Left renal pelvis (tissue), 4 donors: ENCODE results near the gene UQCRC2. TPM values are rescaled to one million over a fixed set of nuclear protein-coding genes. Genes with fewer than 3 reads are reported as not detected.
"Not testable (repeated sequence)": the region's sequence is repeated elsewhere in the genome, so short reads cannot be mapped to it uniquely, and the experiment has no call there.

Source experiments
- DNase-seq, 4 donors: peaks; one replicate each; pipeline ENCODE4 v3.0.0-alpha.2; 2013; ENCODE audit warnings: low read depth in 4 of 4, low spot score in 3 of 4
- polyA plus RNA-seq, 4 donors: library from polyadenylated mRNA; unstranded; fragments of 120-200 nt; gene quantifications; one replicate each; pipeline ENCODE4 v1.2.1, GENCODE V29; 2013; ENCODE audit not compliant: insufficient read length in 4 of 4

Gene UQCRC2
- polyA plus RNA-seq, result 100 to 1,000 TPM; 188 to 330 (median 314) TPM

DNA sequence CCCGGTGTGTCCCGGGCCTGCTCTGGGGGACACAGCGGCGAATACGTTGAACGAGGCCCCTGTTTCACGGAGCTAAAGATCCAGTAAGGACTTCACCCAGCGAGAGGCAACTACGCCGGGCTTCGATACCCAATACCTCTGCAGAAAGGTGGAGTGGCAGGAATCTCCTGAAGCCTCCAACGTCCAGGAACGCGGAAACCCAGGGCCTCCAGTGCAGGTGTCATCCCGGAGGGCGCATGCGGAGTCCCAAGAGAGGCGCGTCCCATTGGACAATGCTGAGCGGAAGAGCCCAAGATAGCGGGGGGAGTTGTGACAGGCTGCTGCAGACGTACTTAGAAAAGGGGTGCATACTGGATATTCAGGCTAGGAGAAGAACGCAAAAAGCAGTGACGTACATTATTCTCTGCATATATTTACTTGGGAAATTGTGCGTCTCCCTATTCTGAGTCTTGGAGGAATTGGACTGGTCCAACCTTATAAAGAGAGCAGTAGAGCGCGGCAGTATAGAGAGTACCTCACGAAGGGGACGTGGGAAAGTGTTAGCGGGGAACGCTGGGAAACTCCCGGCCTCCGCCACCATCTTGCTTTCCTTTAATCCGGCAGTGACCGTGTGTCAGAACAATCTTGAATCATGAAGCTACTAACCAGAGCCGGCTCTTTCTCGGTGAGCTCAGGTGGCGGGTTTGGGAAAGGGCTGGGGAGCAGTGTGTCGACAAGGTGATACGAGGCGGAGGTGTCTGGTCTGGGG lies at the start of gene UQCRC2:
Gene UQCRC2 (plus strand): TSS at position 569 of the 748 bp plus-strand sequence. CDS start 63 bp downstream, at position 632.
- peak; percentile 85 to 93 (median 89) for DNase-seq

DNA sequence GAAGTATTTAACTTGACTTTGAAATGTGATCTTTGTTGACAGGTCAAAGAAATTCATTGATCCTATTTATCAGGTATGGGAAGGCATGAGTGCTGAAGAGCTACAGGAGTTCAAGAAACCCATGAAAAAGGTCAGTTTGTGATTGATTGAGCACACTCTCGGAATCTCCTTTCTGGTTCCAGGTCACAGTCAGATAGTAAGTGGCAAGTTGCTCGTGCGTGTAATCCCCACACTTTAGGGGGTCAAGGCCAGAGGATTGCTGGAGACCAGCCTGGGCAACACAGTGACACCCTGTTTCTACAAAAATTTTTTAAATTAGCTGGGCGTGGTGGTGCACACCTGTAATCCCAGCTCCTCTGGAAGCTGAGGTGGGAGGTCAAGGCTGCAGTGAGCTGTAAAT lies 20.5 kb upstream of the UQCRC2 start:
- not testable (repeated sequence) for DNase-seq

DNA sequence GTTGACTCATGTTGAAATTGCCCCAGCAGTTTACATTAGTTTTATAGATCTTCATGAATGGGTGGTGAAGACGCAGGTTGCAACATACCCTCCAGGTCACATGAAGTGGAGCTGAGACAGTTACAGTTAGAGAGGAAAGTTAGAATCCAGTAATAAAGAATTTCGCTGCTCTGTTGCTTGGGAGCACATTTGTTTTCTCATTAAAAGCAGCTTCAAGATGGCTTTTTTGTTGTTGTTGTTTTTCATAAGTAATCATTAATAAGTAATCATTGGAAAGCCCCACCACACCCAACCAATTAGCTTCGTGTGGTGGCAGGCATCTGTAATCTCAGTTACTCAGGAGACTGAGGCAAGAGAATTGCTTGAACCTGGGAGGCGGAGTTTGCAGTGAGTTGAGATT lies 19.8 kb upstream of the UQCRC2 start:
- DNase-seq, result not testable (repeated sequence)

DNA sequence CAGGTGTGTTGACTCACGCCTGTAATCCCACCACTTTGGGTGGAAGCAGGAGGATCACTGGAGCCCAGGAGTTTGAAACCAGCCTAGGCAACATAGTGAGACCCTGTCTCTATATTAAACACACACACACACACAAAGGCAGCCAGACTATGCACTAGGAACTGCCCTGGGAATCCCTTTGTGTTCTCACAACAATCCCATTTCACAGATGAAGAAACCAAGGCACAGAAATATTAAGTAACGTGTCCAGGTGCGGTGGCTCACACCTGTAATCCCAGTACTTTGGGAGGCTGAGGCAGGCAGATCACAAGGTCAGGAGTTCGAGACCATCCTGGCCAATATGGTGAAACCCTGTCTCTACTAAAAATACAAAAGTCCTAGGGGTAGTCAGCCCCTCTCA lies 19.4 kb upstream of the UQCRC2 start:
- not testable (repeated sequence) for DNase-seq

DNA sequence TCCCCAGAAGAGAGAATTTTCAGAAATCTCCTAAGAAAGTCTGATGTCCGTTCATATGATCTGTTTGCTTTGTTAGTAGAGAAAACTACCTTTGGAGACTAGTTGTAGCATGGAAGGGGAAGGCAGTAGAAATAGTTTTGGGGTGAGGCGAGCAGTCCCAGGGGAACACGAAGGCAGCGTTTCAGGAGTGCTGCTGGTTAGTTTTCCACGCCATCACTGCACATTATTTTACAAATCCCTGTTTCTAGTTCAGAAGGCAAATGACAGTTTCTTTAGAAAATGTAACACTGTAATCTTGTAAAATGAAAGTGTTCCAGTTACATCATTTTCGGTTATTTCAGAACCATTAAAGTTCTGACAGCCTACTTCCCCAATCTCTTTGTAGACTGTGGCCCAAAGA lies 16.9 kb upstream of the UQCRC2 start:
- not testable (repeated sequence) for DNase-seq

DNA sequence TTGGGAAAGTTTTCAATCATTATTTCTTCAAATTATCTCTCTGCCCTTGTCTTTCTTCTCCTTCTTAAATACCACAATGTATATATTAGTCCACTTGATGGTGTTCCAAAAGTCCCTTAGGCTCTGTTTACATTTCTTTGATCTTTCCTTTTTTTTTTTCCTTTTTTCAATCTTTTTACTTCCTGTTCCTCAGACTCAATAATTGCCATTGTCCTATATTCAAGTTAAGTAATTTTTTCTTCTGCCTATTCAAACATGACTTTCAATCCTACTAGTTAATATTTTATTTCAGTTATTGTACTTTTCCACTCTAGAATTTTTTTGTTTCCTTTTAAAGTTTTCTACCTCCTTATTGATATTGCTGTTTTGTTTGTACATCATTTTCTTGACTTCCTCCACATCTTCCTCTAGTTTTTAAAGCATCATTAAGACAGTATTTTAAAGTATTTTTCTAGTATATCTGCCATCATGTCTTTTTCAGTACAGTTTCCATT lies 15.8 kb upstream of the UQCRC2 start:
- DNase-seq, result no peak

DNA sequence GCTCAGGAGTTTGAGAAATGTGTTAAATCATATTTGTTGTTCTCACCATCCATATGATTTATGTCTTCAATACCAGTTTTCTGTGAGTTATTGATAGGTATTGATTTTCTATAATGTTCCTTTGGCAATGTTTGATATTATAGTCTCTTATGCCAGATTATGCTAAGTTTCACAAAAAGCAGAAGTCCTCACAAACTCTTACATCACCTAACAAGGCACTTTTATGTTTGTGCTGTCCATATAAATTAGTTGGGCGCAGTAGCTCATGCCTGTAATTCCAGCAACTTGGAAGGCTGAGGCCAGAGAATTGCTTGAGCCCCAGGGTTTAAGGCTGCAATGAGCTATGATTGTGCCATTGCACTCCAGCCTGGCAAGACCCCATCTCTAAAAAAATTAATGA lies 12.6 kb upstream of the UQCRC2 start:
- no peak for DNase-seq

DNA sequence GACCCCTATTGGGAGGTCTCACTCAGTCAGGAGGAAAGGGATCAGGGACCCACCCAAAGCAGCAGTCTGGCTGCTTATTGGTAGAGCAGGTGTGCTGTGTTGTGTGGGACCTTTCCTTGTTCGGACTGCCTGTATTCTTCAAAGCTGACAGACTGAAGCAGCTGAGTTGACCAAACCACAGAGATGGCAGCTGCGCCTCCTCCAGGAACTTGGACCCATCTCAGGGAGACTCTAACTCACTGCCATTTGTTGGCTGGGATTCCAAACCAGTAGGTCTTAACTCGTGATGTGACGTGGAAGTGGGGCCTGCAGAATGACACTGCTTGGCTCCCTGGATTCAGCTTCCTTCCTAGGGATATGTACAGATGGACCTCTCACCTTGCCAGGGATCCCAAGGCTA lies 9.6 kb upstream of the UQCRC2 start:
- DNase-seq, result no peak

DNA sequence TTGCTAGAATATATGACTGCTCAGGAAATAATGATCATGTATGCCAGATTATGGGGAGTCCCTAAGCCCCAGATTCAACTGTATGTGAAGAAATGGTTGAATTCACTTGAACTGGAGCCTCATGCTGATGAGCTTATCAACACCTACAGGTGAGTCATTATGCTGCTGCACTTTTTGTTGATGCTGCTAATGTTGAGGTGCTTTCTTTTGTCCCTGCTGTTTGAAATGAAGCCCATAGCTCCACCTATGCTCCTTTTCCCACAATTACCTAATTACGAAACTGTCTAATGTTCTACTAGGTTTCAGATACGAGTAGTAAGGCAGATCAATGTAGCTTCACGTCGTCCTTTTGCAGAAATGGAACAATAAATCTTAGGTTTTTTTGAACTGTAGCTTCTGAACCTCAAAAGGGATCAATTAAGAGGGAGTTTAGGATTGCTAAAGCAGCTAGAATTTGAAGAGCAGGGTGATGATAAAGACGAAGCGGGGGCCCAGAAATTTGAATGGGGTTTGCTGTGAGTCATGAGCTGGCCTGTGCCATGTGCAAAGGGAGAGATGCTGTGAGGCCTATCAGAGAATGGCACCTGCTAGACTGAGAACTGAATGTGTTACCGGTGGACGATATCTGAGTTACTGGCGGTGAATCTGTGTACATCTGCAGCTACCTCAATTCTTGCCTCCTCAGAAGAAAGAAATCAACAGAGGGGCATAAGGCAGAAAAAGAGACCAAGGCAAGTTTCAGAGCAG lies 6.1 kb upstream of the UQCRC2 start:
- DNase-seq, result no peak

DNA sequence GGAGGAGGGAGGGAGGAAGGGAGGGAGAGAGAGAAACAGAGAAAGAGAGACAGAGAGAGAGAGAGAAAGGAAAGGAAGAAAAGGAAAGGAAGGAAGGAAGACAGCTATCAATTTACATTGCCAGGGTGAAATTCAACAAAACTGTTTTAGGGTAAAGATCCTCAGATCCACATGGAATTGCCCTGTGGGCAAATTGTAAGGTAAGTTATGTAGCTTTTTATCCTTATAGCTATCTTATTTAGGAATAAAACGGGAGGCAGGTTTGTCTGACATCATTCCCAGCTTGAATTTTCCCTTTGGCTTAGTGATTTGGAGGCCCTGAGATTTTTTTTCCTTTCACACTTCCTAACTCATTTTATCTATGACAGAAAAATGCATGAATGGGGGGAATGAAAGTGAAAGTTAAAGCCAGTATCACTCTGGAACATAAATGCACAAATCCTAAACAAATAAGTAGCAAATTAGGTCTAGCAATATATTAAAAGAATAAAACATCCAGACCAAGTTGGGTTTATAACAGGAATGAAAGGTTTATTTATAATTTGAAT lies 3.4 kb upstream of the UQCRC2 start:
- no peak for DNase-seq

DNA sequence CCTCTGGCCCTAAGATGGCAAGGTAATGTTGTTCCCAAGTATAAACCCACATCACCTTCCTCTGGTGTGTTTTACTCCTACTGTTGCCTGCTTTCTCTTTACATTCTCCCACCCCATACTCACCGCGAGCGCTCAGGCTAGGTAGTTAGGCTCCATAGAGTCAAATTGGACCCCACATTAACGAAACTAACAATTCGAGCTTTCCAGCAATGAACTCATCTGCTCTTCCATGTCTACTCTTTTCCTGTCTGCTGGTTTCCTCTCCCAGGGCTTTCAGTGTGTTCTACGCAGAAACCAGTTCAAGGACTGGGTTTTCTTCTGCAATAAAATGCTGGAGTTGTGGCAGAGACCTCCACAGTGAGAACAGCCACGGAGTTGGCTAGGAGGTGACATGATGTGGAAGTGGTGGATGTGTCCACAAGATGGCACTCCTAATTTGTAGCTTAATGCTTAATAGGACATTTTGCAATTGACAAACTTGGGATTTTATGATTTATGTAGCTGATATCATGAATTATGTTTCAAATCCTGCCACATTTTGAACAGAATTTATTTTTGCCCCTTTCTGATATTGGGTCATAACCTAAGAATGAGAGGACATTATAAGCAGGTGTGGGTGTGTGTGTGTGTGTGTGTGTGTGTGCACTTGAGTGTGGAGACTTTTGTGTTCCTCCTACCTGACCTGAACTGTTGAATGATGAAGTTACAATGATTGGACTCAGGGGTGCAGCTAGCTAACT lies 2.2 kb upstream of the UQCRC2 start:
- no peak for DNase-seq

DNA sequence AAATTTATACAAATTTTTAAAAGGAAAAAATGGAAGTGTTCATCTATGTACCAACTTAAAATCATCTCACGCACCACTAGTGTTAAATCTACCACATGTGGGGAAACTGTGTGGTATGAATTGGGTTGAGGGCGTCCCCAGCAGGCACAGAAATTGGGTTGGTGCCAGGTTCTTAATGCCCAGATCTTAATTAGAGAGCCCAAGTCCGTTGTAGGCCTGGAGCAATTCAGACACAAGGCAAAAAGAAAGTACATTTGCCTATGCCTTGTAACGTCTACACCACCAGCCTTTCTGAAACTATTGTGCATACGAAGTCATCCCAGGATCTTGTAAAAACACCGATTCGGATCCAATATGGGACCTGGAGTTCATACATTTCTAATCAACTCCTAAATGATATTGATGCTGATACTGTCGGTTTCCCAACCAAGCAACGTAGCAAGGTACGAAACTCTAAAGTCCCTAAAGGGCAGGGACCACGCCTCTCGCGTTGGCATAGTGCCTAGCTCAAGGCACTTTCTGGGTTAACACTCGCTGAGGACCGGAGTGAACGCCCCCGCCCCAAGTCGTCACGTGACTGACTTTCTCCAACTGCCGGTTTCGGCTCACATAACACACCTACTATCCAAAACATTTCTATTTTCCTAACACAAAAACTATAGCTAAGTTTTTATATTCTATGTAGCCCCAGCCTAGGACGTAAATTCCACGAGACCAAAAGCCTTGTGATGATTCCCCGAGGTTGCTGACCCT lies 945 bp upstream of the UQCRC2 start:
- peak in 3 of 4 donors; percentile 29 to 49 (median 48) for DNase-seq

DNA sequence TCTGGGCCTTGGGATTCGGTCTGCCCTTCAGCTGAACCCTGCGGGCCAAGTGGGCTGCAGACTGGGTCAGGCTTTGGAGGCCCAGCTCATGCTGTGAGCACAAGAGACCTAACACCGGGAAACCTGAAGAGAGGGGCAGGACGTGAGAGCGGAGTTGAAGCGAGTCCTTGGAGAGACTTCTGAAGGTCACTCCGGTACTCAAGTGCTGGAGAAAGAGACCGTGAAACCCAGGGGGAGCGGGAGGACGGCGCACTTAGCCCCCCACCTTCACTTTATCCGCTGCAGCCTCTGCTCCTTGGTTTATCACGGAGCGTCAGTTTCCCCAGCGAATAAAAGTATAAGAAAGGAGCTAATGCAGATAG lies 361 bp downstream of the UQCRC2 start:
- peak in 1 of 4 donors; percentile 18 for DNase-seq

DNA sequence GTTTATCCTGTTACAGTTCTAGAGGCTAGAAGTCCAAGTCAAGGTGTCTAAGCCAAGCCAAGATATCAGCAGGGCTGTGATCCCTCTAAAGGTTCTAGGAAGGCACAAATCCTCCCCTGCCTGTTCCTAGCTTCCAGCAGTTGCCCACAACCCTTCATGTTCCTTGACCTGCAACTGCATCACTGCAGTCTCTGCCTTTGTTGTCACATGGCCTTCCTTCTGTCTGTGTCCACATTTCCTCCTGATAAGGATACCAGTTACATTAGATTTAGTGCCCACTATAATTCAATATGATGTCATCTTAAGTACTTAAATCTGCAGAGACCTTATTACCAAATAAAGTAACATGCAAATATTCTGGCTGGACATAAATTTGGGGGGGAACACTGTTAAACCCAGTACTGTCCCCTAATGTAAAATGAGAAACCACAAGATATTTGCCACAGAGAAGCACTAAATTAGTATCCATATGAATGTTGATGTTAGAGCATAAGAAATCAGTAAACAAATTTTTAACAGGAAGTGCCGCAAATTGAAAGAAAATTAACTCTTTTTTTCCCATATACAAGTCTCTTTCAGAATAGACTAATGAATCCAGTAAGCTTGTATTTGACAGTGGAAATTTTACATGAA lies 4.7 kb downstream of the UQCRC2 start:
- no peak for DNase-seq

DNA sequence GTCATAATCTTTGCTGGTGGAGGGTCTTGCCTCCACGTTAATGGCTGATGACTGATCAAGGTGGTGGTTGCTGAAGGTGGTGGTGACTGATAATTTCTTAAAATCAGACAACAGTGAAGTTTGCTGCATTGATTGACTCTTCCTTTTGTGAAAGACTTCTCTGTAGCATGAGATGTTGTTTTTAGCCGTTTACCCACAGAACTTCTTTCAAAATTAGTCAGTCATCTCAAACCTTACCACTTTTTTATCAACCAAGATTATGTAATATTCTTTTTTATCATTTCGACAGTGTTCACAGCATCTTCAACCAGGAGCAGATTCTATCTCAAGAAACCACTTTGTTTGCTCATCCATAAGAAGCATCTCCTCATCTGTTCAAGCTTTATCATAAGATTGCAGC lies 5.9 kb downstream of the UQCRC2 start:
- no peak for DNase-seq

DNA sequence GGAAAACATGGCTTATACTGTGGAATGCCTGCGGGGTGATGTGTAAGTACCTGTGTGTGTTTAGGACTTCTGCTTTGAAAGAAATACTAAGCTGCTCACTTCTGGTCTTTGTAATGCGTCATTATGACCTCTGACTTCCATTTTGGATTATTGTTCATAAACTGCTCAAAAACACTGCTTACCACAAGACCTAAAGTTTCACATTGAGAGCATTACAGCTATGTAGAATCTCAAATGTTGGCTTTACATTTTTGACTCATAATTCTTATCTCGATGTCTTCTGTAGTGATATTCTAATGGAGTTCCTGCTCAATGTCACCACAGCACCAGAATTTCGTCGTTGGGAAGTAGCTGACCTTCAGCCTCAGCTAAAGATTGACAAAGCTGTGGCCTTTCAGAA lies 9.3 kb downstream of the UQCRC2 start:
- DNase-seq, result no peak

DNA sequence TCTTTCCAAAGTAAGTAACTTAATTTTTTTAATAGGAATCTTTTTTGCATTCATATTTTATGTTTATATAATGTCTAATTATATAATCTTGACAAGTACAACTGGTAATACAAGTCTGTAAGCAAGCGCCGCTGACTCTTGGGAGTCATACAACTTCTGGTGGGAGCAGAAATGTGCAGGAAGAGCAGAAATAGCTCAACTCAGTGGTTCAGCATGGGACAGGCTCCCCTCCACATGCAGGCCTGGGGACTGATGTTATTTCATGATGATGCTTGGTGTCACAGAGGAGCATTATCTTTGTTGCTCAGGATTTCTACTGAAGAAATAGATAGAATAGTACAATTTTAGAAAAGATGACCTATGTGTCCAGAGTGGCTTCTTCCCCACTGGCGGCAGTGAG lies 10.7 kb downstream of the UQCRC2 start:
- no peak for DNase-seq

DNA sequence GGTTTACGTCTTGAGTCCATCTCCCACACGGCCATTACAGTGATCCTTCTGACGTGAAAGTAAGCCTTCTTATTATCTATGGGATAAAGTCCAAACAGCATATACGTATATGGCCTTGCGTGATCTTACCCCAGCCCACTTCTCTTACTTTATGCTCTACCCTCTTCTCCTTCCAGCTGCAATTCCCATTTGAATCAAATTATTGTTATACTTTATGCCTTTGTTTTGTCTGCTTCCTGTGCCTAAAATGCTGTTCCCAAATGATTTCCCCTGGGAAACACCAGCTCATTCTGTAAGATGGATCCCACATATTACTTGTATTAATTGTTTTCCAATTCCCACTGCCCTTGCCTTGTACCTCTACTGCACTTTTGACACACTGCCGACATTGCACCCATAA lies 11.2 kb downstream of the UQCRC2 start:
- no peak for DNase-seq

DNA sequence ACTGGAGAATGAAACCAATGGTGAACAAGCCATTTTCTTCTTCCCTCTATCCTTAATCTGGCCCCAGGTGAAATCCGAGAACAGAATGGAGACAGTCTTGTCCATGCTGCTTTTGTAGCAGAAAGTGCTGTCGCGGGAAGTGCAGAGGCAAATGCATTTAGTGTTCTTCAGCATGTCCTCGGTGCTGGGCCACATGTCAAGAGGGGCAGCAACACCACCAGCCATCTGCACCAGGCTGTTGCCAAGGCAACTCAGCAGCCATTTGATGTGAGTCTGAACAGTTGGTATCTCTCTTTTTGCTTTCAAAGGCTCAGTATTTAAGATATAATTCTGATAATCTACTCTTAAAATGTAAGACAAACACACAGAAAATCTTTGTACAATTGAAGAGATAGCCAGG lies 18.7 kb downstream of the UQCRC2 start:
- no peak for DNase-seq

DNA sequence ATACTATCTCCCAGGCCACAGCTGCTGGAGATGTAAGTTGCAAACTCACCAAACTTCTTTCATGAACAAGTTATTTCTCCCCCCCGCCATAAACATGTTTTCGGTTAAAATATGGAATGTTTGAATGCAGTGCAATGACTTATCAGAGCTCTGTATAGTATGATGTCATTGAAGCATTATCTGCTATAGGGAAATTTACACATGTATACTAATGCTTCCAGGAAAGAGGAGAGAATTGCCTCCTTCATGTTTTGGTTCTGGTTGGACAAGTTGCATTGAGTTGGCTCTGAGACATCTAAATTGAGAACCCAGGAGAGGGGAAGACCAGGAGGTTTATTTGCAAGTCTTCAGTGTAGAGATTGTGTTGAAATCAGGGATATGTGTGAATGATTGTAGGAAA lies 20.8 kb downstream of the UQCRC2 start:
- DNase-seq, result no peak
